OCI-M2 (cell line): ENCODE data around the gene LRFN4.

Experiments
- DNase-seq: peaks from one replicate; lab custom pipeline; 2025; ENCODE audit not compliant: unreplicated experiment; lab: John Stamatoyannopoulos, UW

LRFN4 gene

GRCh38 chr11:66887526-66887925 is 30.7 kb downstream of the LRFN4 start:
- no peak for DNase-seq

- DNase-seq: no peak
These were observed 31.4 kb downstream of the LRFN4 start for GRCh38 chr11:66888282-66888681.

GRCh38 chr11:66889960-66890359 is 33.1 kb downstream of the LRFN4 start:
- no peak for DNase-seq

- DNase-seq: no peak
These were observed 35.2 kb downstream of the LRFN4 start for GRCh38 chr11:66891851-66892660.

GRCh38 chr11:66892911-66893310 is 36.0 kb downstream of the LRFN4 start:
- DNase-seq: no peak

GRCh38 chr11:66894141-66894540 is 37.3 kb downstream of the LRFN4 start:
- no peak for DNase-seq

GRCh38 chr11:66901964-66902390 is 45.1 kb downstream of the LRFN4 start:
- DNase-seq: no peak

- DNase-seq: no peak
These were observed 45.8 kb downstream of the LRFN4 start for GRCh38 chr11:66902486-66903177.

GRCh38 chr11:66904055-66904454 is 47.2 kb downstream of the LRFN4 start:
- DNase-seq: no peak

- DNase-seq: no peak
These were observed 47.7 kb downstream of the LRFN4 start for GRCh38 chr11:66904561-66904960.

GRCh38 chr11:66904981-66905521 is 48.2 kb downstream of the LRFN4 start:
- DNase-seq: no peak

- DNase-seq: no peak
These were observed 48.8 kb downstream of the LRFN4 start for GRCh38 chr11:66905631-66906030.

GRCh38 chr11:66906061-66906733 is 49.3 kb downstream of the LRFN4 start:
- DNase-seq: no peak

- DNase-seq: no peak
These were observed 51.1 kb downstream of the LRFN4 start for GRCh38 chr11:66907751-66908630.

GRCh38 chr11:66909181-66909580 is 52.3 kb downstream of the LRFN4 start:
- DNase-seq: no peak

GRCh38 chr11:66910016-66910415 is 53.2 kb downstream of the LRFN4 start:
- no peak for DNase-seq
